ENCODE data around the gene PAM.

DNA sequence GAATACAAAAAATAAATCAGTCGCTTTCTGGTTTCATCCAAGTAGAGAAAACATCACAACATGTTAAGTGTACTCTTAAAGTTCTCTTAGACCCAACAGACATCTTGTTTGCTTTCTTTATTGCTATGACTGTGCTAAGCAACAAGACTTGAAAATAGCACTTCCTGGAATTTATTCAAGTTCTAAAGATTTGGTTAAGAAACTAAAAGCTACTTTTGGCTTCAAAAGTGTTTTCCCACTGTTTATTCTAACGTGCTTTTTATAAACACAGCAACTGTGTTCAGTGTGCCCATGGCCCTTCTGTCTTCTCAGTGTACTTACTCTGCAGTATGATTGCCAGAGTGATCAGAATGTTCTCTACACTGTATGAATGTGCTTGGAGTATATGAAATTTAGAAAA lies 255.1 kb downstream of the PAM start:
- TF ChIP-seq, protein P1, sequence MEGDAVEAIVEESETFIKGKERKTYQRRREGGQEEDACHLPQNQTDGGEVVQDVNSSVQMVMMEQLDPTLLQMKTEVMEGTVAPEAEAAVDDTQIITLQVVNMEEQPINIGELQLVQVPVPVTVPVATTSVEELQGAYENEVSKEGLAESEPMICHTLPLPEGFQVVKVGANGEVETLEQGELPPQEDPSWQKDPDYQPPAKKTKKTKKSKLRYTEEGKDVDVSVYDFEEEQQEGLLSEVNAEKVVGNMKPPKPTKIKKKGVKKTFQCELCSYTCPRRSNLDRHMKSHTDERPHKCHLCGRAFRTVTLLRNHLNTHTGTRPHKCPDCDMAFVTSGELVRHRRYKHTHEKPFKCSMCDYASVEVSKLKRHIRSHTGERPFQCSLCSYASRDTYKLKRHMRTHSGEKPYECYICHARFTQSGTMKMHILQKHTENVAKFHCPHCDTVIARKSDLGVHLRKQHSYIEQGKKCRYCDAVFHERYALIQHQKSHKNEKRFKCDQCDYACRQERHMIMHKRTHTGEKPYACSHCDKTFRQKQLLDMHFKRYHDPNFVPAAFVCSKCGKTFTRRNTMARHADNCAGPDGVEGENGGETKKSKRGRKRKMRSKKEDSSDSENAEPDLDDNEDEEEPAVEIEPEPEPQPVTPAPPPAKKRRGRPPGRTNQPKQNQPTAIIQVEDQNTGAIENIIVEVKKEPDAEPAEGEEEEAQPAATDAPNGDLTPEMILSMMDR (IDR thresholded peaks at IDR 0.05 in 2 of 3, conservative IDR thresholded peaks at IDR 0.05 in 1 of 3; ENCODE audit: borderline replicate concordance in 1 of 3, insufficient read depth in 1 of 3, low read depth in 2 of 3, low read length in 2 of 3): no peak
- TF ChIP-seq, protein P2, sequence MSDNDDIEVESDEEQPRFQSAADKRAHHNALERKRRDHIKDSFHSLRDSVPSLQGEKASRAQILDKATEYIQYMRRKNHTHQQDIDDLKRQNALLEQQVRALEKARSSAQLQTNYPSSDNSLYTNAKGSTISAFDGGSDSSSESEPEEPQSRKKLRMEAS (IDR thresholded peaks at IDR 0.05): no peak
- no peak for TF ChIP-seq RAD21 (IDR thresholded peaks at IDR 0.05; ENCODE audit: low read depth)
- no peak for TF ChIP-seq JUND (IDR thresholded peaks at IDR 0.05)
- TF ChIP-seq CBX3 (IDR thresholded peaks at IDR 0.05; ENCODE audit: low read depth): no peak
- TF ChIP-seq YY1 (IDR thresholded peaks at IDR 0.05; ENCODE audit: extremely low read depth, insufficient replicate concordance, low read depth, low read length): no peak
- TF ChIP-seq, protein P3, sequence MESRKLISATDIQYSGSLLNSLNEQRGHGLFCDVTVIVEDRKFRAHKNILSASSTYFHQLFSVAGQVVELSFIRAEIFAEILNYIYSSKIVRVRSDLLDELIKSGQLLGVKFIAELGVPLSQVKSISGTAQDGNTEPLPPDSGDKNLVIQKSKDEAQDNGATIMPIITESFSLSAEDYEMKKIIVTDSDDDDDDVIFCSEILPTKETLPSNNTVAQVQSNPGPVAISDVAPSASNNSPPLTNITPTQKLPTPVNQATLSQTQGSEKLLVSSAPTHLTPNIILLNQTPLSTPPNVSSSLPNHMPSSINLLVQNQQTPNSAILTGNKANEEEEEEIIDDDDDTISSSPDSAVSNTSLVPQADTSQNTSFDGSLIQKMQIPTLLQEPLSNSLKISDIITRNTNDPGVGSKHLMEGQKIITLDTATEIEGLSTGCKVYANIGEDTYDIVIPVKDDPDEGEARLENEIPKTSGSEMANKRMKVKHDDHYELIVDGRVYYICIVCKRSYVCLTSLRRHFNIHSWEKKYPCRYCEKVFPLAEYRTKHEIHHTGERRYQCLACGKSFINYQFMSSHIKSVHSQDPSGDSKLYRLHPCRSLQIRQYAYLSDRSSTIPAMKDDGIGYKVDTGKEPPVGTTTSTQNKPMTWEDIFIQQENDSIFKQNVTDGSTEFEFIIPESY (IDR thresholded peaks at IDR 0.05; ENCODE audit: extremely low read depth, insufficient replicate concordance, low read length): no peak
- TF ChIP-seq POLR2AphosphoS5 (IDR thresholded peaks at IDR 0.05; ENCODE audit: low read depth, low read length): no peak
- TF ChIP-seq, protein P4, sequence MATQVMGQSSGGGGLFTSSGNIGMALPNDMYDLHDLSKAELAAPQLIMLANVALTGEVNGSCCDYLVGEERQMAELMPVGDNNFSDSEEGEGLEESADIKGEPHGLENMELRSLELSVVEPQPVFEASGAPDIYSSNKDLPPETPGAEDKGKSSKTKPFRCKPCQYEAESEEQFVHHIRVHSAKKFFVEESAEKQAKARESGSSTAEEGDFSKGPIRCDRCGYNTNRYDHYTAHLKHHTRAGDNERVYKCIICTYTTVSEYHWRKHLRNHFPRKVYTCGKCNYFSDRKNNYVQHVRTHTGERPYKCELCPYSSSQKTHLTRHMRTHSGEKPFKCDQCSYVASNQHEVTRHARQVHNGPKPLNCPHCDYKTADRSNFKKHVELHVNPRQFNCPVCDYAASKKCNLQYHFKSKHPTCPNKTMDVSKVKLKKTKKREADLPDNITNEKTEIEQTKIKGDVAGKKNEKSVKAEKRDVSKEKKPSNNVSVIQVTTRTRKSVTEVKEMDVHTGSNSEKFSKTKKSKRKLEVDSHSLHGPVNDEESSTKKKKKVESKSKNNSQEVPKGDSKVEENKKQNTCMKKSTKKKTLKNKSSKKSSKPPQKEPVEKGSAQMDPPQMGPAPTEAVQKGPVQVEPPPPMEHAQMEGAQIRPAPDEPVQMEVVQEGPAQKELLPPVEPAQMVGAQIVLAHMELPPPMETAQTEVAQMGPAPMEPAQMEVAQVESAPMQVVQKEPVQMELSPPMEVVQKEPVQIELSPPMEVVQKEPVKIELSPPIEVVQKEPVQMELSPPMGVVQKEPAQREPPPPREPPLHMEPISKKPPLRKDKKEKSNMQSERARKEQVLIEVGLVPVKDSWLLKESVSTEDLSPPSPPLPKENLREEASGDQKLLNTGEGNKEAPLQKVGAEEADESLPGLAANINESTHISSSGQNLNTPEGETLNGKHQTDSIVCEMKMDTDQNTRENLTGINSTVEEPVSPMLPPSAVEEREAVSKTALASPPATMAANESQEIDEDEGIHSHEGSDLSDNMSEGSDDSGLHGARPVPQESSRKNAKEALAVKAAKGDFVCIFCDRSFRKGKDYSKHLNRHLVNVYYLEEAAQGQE (IDR thresholded peaks at IDR 0.05; ENCODE audit: low read depth): no peak
- TF ChIP-seq EGR1 (IDR thresholded peaks at IDR 0.05; ENCODE audit: low read depth): no peak
- TF ChIP-seq CEBPB (IDR thresholded peaks at IDR 0.05; ENCODE audit: low read depth): no peak
